HG03175 (cell line): ENCODE results near the gene POMP.

ENCODE experiments used
- ATAC-seq: cut with Tn5 transposase; IDR thresholded peaks from one replicate; pipeline ENCODE4 v1.9.1; 2021; ENCODE audit warnings: mild to moderate bottlenecking, moderate library complexity; ENCODE audit not compliant: unreplicated experiment

The POMP gene, protein sequence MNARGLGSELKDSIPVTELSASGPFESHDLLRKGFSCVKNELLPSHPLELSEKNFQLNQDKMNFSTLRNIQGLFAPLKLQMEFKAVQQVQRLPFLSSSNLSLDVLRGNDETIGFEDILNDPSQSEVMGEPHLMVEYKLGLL

DNA sequence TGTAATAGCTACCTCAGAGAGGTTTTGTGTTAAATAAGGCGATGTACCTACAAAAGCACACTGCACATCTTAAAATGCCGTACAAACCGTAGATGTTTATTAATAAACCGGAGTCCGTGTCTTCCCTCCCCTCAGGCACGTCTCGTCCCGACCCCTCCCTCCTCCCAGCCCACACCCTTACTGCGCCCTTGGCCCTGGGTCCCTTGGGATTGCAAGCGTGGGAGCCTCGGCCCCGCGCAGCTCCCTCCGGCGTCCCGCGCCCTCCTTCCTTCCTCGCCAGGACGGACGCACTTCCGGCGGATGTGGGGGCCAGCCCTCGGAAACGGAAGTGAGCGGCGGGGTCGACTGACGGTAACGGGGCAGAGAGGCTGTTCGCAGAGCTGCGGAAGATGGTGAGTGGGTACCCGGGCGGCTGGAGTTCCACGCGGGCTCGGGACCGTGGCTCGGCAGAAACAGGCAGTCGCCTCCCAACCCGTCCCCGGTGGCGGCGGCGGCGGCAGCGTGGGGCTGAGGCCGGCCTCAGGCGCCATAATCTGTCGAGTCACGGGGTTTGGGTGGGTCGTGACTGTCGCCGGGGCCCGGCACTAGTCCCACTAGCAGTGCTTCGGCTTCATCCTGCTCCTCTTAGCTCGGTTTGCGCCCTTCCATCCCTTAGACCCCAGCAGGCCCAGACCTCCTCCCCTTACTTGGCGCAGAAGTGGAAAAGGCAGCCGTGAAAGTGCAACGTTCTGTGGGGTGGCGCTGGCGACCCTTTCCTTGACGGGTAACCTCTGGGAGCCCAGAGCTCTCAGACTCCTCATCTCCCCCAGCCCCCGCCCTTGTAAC is at the start of gene POMP:
Gene POMP (plus strand): TSS at position 335 of the 825 bp plus-strand sequence. CDS start 55 bp downstream, at position 390.
- peak; percentile 93 for ATAC-seq

DNA sequence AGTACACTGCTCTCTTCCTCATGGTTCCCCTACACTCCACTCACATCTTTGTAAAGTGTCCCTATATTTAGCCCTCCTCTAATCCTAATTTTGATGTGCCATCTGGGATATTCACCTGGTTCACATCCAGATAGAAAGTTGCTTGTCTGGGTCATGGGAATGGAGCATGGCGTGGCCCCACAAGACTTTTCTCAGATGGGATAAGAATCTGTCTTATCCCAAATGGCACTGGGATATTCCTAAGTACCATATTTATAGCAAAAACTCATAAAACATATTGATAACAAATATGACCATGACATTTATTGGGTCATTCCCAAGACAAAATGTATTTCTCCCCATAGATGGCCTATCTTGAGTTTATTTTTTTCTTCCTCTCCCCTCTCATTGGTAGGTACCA is 49.5 kb upstream of the POMP start:
- ATAC-seq, result no peak

DNA sequence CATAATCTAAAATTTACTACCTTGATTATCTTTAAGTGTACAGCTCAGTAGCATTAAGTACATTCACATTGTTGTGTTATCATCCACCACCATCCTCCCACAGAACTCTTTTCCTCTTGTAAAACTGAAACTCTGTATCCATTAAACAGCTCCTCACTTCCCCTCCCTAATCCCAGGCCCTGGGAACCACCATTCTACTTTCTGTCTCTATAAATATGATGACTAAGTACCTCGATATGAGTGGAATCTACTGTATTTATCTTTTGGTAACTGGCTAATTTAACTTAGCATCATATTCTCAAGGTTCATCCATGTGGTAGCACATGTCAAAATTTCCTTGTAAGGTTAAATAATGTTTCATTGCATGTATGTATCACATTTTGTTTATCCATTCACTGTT is 49.0 kb upstream of the POMP start:
- ATAC-seq, result no peak

DNA sequence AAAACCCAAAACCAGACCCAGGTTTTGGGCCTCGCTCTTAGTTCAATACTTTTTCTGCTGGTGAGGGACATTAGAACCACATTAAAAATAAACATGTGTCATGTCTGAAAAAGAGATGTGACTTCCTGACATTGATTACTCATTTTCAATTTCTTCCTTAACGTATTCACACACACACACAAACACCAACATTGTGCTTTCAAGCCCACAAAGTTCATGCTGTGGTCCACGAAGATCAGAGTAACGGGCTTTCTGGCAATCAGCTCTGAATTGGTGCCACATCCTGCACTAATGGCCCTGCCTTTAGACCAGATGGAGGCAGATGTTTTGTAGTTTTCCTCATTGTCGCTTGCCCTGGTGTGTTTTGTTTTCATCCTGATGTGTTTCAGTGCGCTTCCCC is 47.9 kb upstream of the POMP start:
- ATAC-seq, result no peak

DNA sequence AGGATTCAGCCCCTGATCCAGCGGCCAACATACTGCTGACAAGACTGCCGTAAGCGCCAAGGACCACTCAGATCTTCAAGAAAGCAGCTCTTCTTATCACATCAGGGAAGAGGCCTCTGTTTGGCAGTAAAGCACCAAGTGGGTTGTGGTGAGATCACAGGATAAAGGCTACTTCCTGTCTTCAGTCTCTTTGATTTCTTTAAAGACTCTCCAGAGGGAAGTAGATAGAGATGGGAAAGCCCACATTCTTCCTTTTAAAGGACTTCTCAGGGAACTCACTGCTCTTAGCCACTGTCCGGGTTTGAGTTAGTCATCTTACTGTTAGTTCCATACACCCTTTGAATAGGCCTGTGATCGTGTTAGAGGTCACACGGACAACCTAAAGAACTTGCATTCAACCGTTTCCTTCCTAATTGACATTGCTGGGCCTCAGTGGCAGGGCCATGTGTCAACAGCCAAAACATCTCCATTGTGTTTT is 47.2 kb upstream of the POMP start:
- no peak for ATAC-seq

DNA sequence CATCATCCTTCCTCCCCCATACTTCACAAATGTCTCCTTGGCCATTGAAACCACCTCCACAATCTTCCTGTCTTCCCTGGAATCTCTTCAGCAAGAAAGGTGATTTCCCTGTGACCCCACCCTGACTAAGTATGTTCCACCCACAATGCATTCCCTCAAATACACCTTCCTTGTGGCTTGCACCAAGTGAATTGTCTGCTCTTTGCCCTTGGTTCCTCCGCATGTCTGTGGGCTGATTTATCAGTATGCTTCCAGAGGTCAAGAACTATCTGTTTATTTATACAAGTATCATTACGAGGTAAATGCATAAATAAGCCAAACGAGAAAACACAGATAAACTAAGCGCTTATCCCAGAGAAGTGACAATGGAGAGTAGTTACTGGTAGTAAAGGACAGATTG is 45.4 kb upstream of the POMP start:
- no peak for ATAC-seq

DNA sequence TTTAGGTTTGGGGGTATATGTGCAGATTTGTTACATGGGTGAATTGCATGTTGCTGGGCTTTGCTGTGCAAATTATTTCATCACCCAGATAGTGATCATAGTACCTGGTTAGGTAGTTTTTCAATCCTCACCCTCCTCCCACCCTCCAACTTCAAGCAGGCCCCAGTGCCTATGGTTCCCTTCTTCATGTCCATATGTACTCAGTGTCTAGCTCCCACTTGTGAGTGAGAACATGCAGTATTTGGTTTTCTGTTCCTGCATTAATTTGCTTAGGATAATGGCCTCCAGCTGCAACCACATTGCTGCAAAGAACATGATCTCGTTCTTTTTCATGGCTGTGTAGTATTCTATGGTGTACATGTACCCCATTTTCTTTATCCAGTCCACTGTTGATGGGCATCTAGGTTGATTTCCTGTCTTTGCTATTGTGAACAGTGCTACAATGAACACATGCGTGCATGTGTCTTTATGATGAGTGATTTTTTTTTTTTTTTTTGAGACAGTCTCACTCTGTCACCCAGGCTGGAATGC is 42.9 kb upstream of the POMP start:
- ATAC-seq, result no peak

DNA sequence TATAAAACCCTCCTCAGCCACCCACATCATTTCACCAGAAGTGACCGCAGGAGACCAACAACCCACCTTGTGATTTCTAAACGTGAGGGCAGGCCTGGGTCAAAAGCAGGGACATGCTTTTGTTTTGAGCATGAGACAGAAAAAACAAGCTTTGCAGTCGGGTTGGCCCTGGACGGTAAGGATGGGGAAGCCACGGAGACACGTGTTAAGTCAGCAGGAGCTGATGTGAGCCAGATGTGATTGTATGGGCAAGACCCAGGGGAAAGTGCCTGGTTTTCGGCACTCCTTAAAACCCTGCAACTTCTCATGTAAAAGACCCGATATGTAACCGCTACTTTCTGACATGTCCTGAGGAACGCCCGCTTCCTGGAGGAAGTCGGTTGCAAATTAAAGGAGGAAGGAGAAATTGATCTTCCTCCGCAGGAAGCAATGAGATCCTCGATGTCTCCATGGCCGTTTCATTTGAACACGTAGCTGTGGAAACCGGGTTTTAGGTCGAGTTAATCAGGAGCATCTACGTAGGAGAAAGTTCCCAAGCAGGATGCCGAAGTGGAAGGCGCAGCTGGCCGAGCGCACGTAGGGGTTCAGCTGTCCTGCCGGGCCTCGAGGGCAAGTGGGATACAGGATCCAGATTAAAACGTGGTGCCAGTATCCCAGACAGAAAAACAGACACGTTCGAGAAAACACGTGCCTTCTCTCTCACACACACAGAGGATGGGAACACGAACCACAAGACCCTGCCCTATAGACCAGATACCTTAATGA is 40.5 kb upstream of the POMP start:
- ATAC-seq, result no peak

DNA sequence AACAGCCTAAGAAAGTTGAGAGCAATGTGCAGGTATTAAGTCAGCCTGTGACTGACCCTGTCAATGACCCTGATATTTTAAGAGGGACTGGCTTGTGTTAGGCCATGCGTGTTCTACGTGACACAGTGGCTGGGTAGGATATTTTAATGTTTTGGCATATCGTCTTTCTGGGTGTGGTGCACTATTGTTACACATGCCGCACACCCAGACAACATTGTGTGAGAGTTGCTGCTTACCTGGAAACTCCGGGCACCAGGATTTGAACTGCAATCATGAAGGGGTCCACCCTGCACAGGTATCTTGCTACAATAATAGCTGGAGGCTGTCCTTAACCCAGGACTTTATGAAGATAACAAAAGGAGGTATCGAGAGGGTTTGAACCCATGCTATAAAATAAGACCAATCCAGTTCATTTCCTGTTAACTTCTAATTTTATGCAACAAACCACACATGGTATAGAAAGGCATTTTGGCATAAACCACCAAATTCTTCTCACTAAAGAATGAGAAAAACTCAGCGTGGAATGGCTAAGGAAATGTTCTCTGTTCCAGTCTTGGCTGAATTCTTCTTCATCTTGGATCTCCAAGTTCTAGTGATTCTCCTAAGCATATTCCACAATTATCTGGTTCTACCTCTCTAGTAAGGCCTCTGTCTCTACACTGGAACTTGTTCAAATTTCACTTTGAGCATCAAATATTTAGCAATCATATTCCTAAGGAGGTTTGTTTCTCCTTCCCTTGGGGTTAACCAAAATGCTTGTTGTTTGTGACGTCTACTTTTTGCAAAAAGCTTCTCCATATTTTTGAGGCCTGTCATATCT is 38.7 kb upstream of the POMP start:
- ATAC-seq, result no peak

DNA sequence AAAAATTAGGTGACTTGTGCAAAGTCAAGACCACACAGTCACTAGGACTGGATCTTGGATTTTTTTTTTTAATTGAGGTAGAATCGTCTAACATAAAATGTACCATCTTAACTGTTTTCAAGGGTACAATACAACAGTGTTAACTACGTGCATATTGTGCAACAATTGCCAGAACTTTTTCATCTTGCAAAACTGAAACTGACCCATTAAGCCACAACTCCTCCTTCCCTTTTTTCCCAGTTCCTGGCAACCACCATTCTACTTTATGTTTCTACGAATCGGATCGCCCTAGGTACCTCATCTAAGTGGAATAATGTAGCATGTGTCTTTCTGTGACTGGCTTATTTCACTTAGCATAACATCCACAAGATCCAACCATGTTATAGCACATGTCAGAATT is 37.5 kb upstream of the POMP start:
- ATAC-seq, result no peak

DNA sequence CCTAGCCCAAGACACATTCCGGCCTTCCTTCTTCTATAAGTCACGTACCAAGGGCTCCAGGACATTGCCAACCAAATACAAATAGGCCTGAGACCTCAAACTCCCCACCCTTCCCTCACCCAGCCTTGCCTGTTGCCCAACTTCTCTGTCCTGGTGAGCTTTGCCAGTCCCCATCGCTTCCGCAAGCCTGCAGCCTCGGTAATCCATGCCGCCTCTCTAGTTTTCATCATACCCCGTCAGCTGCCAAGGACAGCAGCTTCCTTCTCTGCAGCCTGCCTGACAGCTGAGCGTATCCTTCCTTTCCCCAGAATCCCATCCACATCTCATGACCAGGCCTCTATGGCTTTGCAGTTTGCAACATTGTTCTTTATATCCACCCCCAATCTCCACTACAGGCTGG is 36.6 kb upstream of the POMP start:
- no peak for ATAC-seq

DNA sequence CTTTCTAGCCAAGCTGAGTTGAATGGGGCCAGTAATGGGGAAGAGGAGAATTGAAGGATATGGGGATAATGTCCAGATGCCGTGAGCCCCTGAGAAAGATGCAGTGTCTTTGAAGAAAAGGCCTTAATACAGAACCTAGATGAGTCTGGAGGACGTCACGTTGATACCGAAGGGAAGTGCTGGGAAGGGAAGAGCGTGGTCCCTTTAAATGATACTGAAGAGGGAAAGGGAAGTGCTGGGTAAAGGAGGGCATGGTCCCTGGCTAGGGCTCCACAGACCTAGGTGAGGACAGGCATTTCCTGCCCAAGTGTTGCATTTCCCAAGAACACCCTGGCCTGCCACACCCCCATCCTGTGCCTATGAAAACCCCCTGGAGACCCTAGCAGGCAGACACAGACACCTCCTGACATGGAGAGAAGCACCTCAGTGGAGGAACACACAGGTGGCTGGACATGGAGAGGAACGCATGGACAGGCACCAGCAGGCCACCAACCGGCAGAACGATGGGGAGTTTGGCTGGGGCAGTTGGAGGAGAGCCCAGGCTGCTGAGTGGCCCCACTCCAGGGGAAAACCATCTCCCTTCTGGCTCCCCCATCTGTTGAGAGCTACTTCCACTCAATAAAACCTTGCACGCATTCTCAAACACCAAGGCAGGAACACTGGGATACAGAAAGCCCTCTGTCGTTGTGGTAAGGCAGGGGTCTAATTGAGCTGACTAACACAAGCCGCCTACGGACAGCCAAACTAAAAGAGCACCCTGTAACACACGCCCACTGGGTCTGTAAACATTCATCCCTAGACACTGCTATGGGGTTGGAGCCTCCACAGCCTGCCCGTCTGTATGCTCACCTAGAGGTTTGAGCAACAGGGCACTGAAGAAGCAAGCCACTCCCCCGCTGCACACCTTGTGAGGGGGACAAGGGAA is 34.9 kb upstream of the POMP start:
- ATAC-seq, result no peak

DNA sequence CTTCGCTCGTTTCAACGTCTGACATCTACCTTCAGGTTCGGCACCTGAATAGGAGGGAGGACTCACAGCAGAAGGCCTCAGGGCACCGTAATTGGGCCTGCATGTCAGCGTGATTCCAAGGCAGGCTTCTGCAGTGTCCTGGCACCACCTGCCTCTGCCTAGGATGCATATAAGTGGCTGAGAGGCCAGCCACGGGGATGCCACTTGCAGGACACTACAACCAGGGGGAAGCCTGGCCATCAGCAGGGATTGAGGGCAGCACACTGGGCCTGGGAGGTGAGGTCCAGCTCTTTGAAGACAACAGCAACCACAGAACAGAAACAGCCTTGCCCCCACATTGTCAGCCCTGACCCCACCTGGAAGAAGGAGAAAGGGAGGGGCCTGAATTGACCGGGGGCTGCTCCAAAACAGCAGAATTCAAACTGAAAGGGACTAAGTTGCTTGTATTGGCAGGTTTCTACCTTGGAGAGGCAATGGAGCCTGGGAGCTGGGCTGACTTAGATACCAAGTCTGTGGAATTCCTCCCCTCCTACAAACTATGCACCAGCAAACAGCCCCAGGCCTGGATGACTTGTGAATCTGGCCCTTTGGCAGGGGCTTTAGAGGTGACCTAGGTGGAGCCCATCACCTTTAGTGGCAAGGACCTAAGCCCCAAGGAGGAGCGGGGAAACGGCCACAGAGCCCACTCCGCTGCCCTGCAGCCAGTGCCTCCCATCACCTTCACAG is 34.1 kb upstream of the POMP start:
- ATAC-seq, result no peak

DNA sequence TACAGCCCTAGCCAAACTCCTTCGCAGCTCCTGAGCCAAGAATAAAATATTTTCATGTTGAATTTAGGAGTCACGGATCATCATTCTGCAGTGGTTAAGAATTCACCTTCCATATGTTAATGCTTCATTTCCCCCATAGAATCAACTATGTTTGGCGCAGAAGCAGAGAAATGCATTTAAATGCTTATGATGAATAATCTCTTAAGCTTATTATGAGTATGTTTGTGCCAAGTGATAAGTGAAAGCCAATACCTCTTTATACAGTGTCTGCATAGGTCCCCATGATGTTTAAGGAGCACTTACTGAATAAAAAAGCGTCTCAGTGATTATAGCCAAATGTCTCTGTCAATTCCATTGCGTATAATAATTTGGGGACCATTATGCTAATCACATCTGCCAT is 32.7 kb upstream of the POMP start:
- no peak for ATAC-seq

DNA sequence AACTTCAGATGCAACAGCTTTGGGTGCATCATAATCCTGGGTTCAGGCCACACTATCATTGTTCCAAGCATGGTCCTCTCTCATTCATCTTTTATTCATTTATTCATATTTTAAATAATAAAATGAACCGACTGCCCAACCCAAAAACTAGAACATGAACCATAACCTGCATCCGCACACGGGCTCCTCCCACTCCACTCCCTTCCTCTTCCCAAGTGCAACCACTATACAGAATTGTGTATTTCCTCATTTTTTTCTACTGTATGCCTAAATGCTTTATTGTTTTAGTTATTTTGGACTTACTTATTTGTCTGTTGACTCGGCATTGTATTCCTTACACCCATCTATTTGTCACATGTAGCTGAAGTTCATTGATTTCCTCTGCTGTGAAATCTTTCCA is 30.7 kb upstream of the POMP start:
- no peak for ATAC-seq

DNA sequence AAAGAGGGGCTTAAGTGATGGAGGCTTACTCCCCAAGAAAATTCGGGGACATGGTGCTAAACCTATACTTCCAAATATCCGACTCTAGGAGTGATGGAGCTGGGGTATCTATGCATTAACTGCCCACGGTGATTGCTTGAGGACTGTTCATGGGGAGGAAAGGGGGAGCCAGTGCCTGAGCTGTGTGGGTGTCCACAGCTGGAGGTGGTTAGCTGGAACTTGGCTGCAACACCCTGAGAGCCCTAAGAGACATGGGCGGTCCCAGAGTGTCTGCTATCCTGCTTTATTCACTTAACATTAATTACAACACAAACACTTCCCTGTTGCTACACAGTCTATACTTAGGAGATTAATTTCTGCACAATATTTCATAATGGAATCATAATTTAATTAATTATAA is 28.1 kb upstream of the POMP start:
- ATAC-seq, result no peak

DNA sequence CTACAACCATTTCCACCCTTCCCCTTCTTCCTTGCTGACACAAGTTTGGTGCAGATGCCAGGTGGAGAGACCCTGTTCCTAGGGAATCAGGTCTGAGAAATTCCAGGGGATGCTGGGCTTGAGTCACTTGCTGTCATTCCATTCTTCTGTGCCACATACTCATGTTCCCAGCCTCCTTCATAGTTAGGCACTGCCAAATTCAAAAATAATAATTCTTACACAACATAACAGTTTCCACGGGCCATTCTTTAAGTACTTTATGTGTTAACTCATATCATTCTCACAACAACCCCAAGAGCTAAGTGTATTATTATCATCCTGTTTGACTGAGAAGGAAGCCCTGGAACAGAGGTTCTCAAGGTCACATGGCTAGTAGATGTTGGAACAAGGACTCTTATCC is 27.1 kb upstream of the POMP start:
- ATAC-seq, result no peak

DNA sequence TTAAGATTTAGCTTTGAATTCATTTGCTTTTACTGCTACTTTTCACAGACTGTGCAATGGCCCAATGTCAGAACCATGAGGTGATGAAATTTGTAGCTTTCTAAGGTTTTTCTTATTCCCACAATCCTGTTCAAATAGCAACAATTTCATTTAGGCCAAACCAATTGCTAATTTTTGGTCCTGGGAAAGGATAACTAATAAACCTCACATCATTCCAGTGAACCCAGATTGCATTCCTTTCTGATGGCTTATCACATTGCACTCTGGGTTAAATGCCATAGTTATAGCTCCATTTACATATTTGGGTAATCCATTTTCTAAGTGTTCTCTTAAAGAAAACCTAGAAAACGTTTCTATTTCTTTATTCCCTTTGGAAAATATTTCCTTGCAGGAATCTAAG is 22.9 kb upstream of the POMP start:
- ATAC-seq, result no peak

DNA sequence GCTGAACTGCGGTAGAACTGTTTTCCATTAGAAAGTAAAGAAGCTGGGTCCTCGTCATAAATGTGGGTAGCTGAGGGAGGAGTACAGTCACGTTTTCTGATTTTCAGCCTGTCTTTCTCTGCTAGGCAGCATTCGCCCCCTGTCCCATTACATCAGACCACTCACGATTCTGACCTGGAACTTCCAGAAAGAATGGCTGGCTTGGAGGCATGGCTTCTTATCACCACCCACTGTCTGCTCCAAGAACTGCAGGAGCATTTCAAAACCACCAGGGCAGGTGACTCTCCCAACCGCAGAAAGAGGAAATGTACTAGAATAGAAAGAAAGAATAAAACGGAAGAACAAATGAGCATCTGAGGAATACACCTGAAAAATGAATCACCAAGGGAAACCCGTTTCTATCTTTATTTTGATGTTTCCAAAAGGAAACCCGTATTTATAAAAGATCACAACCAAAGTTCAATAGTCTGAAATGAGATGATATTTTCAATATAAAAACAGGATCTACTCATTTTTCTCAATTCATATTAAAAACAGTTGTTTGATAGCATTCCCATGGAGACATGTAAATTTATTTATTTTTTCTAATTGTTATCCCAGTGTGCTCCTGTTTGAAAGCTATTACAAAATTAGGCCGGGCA is 22.1 kb upstream of the POMP start:
- peak; percentile 71 for ATAC-seq
